GM12891 (cell line): ENCODE data around the gene EGLN1.

Experiments used
- PAX5 ChIP-seq: IDR thresholded peaks from 2 replicates; pipeline ENCODE4 v1.6.1; 2011; ENCODE audit warnings: low read length, moderate library complexity, mild to moderate bottlenecking; ENCODE audit not compliant: insufficient read depth, severe bottlenecking
- POLR2A ChIP-seq: IDR thresholded peaks from 2 replicates; pipeline ENCODE4 v1.6.1; 2011; ENCODE audit warnings: low read depth, low read length, control low read depth
- POLR2AphosphoS5 ChIP-seq: IDR thresholded peaks from 2 replicates; pipeline ENCODE4 v1.6.1; 2011; ENCODE audit warnings: low read depth, low read length, control low read depth
- TAF1 ChIP-seq: IDR thresholded peaks from 2 replicates; pipeline ENCODE4 v1.6.1; 2011; ENCODE audit warnings: low read depth, low read length, control low read depth

DNA sequence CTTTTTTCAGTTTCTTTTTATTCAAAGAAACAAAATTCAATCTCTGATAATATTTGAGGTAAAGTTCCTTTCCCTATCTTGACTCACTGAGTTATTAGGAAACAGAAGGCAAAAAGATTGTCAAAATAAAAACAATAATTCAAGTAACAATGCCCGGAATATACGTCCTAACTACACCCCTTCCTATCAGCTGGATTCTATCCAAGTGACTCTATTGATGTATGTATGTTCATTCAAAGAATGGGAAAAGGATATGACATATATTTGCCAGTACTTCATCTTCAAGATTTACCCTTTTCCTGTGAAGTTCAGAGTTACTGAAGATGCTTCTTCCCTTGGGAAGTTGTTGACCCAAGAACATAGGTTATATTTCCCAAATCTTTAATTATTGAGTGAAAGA, 70.3 kb downstream of the EGLN1 start:
- TF ChIP-seq POLR2AphosphoS5 (no peak), POLR2A (no peak), TAF1 (no peak), PAX5 (no peak)
